ENCODE data around the gene GPR146.

GPR146 gene

DNA sequence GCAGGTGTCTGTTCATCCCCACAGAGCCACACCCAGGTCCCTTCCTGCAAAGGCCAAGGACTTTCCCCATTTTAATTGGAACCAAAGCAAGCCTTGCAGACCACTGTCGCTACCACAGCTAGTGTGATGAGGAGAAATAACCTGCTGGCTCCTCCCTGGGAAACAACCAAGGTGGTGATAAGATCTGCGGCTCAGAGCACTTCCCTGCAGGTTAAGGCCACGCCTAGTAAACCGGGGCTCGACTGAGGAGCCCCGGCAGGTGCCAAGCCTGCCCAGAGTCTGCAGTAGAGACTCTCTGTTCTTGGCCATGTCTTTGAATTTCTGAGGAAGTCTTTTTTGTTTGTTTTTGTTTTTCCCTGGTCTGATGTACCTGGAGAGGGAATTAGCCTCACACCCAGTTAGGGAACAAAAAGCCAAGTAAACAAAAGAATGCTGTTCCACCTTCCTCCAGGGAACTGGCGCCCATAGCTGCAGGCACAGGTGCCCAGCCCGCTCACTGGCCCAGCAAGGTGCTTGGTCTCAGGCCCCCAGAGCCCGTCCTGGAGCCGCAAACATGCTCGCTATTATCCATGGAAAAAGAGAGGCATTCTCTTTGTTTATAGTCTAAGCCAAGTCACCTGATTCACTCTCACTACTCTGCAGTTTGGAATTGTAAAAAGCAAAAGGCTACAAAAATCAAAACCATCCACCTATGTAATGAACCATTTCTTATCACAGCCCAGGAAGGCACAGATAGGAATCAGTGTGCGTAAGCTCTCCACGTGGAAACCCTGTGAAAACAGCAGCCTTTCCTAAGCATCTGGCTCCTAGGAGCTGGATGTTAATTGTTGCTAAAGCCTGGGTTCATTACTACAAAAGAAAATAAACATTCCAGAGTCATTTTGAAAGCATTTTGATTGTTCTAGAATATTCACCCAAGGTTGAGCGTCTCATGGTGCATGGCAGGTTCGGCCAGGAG, 2.7 kb downstream of the GPR146 start:
- no peak for DNase-seq

GRCh38 chr7:1049006-1049741, 4.8 kb downstream of the GPR146 start:
- DNase-seq: no peak

- DNase-seq: no peak
These were observed 5.5 kb downstream of the GPR146 start for GRCh38 chr7:1049801-1050200.

DNA sequence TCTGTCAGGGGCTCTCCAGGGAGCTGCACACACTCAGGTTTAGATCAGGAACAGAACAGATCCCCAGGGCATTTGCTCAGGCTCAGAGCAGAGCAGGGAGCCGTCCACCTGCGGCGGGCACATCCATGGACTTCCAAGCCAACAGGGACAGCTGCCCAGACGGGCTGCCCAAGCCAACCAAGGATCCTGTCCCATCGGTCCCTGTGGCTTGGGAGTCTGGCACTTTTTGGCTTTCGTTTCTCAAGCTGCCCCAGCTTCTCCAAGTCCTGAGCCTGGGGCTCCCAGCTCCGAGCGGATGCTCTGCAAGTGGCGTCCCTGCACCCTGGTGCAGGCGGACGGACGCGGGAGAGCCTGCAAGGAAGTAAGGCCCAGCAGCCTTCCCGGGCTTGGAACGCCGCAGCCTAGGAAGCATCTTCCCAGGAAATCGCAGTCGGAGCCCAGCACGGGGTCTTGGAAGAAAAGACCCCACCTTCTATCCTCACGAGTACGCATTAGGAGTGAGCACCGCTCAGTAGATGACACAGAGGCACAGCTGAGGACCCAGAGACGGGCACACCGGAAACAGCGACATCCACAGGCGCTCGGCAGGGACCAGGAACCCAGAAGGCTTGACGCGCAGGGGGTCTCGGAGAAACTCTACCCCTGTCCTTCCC, 6.0 kb downstream of the GPR146 start:
- no peak for DNase-seq

DNA sequence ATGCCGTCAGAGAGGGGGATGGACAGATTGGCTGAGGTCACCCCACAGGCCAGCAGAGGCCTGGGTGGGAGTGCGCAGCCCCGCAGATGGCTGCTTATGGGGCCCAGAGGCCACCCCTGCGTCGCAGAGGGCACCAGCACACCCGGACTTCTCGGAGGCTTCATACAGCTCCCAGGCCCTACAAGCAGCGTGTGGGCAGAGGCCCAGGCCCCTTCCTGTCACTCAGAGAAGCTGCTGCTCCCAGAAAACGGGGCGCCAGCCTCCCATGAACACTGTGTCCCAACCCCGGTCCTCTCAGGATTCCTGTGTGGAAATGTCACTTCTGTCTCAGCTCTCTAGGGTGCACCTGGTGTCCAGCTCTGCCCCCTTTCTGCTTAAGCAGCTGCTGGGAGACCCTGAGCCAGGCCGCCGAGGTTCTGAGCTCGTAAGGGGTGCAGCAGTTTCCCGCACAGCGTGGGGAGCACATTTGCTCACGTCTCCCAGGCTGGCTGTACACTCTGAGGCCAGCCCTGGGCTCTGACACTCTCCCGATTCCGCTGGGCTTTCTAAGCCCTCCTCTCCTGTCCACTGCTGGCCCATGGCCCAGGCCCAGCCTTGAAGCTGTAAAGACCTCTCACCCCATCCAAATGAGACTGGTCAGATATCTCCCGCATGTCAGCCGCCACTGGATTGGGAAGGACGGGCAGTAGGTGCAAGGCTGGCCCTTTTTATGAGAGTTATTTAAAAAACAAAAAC, 6.8 kb downstream of the GPR146 start:
- no peak for DNase-seq

GRCh38 chr7:1052031-1052818, 7.9 kb downstream of the GPR146 start:
- no peak for DNase-seq

- DNase-seq: no peak
These were observed 8.7 kb downstream of the GPR146 start for GRCh38 chr7:1053002-1053411.

DNA sequence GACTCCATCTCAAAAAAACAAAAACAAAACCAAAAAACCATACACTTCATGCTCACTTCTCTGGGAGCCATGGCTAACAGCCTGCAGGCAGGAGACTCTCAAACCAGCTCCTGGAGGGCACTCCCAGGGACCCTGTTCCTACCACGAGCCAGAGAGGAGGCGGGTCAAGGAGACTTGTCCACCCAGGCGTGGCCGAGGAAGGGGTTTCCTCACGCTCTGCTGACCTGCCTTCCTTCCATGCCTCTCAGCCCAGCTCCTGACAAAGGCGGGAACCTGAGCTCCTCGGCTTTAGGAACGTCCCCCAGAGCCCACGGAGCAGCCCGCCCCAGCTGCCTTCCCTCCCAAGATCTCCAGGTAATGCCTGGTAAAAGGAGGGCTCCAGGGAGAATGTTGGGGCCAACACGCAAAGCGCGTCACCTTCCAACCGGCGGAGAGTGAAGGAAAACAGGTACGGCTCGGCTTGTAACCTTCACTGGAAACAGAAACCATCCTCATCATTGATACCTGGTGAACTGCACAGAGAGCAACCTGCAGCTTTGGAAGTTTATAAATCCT, 9.5 kb downstream of the GPR146 start:
- DNase-seq: no peak

DNA sequence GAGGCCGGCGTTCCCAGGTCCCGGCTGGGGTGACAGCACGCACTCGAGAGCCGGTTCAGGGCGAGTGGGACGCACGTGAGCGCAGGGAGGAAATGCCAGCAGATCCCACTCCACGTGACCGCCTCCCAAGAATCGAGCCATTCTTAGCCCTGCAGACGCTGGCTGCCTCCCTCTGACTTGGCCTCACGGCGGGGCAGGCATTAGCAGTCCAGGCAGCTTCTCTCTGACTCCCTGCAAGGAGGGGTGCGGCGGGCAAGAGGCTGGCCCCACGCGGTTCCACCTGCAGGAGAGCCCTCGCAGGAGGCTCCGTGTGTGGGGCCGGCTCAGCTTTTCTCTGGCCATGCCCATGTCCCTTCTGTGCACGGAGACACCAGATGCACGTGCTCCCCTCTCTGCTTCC, 10.1 kb downstream of the GPR146 start:
- no peak for DNase-seq

DNA sequence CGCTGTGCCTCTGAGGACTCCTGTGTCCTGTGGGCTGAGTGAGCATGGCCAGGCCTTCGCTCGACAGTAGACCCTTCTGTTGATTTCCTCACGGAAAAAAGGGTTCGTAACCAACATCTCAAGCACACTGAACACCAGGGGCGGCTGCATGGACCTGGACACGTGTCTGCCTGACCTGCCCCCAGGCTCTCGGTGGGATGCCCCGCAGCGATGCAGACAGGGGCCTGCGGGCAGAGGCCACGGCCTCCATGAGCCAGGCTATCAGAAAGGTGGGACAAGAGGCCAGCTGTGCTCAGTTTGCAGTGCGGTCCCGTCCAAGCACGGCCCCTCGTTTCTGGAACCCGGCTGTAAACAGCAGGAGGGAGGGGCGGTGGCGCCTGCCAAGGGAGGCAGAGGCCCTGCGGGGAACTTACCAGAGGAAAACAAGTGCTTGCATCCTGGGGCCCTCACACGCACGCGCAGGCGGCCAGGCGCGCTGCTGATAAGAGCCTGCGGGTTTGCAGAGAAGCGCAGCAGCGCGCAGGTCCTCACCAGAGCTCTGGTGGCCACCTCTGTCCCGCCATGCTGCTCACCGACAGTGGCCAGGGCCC, 10.6 kb downstream of the GPR146 start:
- no peak for DNase-seq

DNA sequence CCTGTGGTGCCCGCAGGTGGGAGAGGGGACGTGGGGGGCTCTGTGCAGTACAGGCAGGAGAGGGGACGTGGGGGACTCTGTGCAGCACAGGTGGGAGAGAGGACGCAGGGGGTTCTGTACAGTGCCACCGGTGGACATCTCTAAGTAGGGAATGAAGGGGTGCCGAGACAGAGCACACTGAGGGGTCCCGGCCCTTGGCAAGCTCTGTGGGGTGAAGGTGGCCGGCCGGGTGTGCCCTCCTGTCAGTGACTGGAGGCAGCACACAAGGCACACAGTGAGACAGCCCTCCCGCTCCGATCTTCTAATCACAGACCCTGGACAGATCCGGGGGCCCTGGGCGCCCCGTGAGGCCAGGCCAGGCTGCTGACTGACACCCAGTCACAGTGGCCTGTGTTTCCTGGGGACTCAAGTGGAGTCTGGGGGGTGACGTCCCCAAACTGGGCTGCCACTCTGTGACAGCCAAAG, 11.2 kb downstream of the GPR146 start:
- DNase-seq: no peak

GRCh38 chr7:1055956-1056784, 11.8 kb downstream of the GPR146 start:
- no peak for DNase-seq

DNA sequence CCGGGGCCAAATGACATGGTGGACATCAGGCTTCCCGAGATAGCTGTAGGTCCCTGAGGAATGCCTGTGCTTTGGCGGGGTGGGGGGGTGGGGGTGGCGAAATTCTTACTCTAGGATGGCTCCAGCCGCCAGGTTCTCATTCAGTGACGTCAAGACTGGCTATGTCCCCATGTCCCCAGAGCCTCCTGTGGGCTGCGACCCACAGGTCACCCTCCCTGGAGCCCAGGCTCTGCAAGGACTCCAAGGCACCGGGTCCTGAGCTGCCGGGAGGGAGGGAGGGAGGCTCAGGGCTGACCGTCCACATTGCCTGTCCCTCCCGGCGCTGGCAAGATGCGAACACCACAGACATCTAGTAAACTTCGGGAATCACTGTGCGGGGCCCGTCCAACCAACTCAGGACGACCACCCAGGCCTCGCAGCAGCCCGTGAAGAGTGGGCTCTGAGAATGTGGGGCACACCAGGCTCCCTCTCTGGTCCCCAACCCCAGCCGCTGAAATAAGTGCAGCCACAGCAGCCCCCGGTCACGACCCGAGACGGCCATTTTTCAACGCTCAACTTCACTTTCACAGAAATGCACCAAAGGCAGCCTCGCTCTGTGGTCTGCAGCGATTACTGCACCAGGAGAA, 12.6 kb downstream of the GPR146 start:
- no peak for DNase-seq

DNA sequence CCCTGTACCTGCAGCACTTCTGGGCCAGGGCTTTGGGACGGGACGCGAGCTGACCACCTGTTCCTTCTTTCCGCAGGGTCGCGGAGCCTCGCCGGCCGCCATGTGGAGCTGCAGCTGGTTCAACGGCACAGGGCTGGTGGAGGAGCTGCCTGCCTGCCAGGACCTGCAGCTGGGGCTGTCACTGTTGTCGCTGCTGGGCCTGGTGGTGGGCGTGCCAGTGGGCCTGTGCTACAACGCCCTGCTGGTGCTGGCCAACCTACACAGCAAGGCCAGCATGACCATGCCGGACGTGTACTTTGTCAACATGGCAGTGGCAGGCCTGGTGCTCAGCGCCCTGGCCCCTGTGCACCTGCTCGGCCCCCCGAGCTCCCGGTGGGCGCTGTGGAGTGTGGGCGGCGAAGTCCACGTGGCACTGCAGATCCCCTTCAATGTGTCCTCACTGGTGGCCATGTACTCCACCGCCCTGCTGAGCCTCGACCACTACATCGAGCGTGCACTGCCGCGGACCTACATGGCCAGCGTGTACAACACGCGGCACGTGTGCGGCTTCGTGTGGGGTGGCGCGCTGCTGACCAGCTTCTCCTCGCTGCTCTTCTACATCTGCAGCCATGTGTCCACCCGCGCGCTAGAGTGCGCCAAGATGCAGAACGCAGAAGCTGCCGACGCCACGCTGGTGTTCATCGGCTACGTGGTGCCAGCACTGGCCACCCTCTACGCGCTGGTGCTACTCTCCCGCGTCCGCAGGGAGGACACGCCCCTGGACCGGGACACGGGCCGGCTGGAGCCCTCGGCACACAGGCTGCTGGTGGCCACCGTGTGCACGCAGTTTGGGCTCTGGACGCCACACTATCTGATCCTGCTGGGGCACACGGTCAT, 13.3 kb downstream of the GPR146 start:
- DNase-seq: no peak

DNA sequence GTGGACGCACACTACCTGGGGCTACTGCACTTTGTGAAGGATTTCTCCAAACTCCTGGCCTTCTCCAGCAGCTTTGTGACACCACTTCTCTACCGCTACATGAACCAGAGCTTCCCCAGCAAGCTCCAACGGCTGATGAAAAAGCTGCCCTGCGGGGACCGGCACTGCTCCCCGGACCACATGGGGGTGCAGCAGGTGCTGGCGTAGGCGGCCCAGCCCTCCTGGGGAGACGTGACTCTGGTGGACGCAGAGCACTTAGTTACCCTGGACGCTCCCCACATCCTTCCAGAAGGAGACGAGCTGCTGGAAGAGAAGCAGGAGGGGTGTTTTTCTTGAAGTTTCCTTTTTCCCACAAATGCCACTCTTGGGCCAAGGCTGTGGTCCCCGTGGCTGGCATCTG, 14.0 kb downstream of the GPR146 start:
- DNase-seq: no peak

GRCh38 chr7:1058821-1059199, 14.5 kb downstream of the GPR146 start:
- no peak for DNase-seq

DNA sequence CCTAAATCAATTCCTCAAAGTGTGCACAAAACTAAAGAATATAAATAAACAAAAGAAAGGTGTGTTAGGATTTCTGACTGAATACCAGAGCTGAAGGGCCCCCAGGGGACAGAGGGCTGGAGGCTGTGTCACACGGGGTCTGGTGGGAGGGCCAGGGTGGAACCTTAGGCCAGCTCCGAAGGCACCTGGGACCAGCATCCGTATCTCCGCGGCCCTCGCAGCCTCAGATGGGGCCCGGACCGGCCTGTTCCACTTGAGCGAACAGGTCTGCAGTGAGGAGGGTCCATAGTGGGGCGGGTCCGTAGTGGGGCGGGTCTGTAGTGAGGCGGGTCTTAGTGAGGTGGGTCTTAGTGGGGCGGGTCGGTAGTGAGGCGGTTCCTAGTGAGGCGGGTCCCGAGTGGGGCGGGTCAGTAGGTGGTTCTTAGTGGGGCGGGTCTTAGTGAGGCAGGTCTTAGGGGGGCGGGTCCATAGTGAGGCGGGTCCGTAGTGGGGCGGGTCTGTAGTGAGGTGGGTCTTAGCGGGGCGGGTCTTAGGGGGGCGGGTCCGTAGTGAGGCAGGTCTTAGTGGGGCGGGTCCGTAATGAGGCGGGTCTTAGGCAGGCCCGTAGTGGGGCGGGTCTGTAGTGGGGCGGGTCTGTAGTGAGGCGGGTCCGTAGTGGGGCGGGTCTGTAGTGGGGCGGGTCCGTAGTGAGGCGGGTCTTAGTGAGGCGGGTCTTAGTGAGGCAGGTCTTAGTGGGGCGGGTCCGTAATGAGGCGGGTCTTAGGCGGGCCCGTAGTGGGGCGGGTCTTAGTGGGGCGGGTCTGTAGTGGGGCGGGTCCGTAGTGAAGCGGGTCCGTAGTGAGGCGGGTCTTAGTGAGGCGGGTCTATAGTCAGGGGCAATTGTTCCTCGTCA, 15.1 kb downstream of the GPR146 start:
- no peak for DNase-seq

Data from NCI-H2081 treated with DMSO at 0.1 percent for 48 hours (cell line).